GM12873 (cell line): ENCODE data around the gene ME3.
A peak's percentile ranks its signal among the peaks of the same experiment; 100 is the strongest.

Experiments
- CTCF ChIP-seq: IDR thresholded peaks from 2 replicates; pipeline ENCODE4 v1.5.1; 2012; ENCODE audit warnings: low read depth, mild to moderate bottlenecking, moderate library complexity, low read length, control low read depth; ENCODE audit not compliant: insufficient read depth; ENCODE audit errors: missing control alignments

Gene ME3

GRCh38 chr11:86422371-86422770, 250.0 kb downstream of the ME3 start:
- TF ChIP-seq CTCF = no peak

GRCh38 chr11:86421946-86422345, 250.5 kb downstream of the ME3 start:
- no peak for TF ChIP-seq CTCF

GRCh38 chr11:86418917-86419316, 253.5 kb downstream of the ME3 start:
- peak; percentile 33 for TF ChIP-seq CTCF

GRCh38 chr11:86418513-86418912, 253.9 kb downstream of the ME3 start:
- no peak for TF ChIP-seq CTCF

GRCh38 chr11:86418106-86418505, 254.3 kb downstream of the ME3 start:
- no peak for TF ChIP-seq CTCF

- no peak for TF ChIP-seq CTCF
These were observed 255.9 kb downstream of the ME3 start for GRCh38 chr11:86416494-86416893.

GRCh38 chr11:86415026-86415425, 257.4 kb downstream of the ME3 start:
- TF ChIP-seq CTCF = no peak
